ENCODE results near the gene PDGFRB.

Gene PDGFRB

DNA sequence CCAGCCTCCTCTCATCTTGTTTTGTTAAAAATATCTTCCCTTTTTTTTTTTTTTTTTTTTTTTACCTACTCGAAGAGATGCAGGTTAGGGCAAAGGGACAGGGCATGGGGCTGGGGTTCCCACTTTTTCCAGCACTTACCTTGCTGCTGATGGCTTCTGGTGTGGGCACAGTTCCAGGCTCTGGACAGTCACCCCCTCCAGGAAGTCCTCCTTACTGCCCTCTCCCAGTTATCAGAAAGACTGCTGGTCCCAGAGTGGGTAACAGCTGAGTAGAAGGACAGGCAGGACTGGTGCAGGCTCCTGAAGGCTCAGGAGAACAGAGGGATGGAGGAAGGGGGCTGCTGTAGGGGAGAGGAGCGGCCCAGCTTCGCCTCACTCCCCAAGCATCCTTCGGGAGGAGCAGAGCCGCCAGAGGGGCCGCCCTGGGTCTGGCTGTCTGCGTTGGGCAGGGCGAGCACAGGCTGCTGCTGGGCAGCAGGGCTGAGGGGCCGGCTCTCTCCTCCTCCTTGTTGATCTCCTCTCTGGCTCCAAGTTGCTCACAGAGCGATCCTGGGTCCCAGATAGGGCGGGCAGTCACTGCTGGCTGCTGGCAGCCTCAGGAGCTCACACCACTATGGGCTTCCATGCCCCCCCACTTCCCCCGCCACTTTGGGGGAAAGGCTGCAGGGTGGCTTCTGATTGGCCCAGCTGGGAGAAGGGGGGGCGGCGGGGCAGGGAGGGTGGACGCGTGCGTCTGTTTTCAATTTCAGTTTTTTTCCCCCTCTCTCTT, at the start of gene PDGFRB:
Gene PDGFRB (minus strand): TSS at position 588 of the 769 bp plus-strand sequence. CDS start 18,798 bp downstream, outside the sequence.
- Histone ChIP-seq H3K9me3 (ENCODE audit: insufficient read depth, low read length) (no peaks in the 10 kb centered on the region), H3K4me1 (ENCODE audit: low read length) (peaks cover 11% of the 10 kb centered on the region), H3K79me2 (ENCODE audit: low read length) (no peaks in the 10 kb centered on the region), H3K27ac (ENCODE audit: low read length) (no peak within 1 kb of the TSS), H3K4me2 (ENCODE audit: low read length) (peak within 1 kb of the TSS; percentile 97), H4K20me1 (ENCODE audit: insufficient read depth, low read length) (no peaks in the 10 kb centered on the region), H2AFZ (ENCODE audit: low read depth, low read length) (peak within 1 kb of the TSS; percentile 74; the same call in 1 of the 2 replicates), H3K27me3 (ENCODE audit: low read depth, low read length) (no peaks in the 10 kb centered on the region), H3K36me3 (replicated peaks; ENCODE audit: low read depth, low read length) (no peaks in the 10 kb centered on the region), H3K9ac (ENCODE audit: low read length) (peak within 1 kb of the TSS; percentile 61), H3K4me3 (ENCODE audit: low read length) (peak within 1 kb of the TSS; percentile 81)
- TF ChIP-seq EZH2phosphoT487 (IDR thresholded peaks at IDR 0.05; ENCODE audit: low read depth) = no peak
- TF ChIP-seq, protein P1, sequence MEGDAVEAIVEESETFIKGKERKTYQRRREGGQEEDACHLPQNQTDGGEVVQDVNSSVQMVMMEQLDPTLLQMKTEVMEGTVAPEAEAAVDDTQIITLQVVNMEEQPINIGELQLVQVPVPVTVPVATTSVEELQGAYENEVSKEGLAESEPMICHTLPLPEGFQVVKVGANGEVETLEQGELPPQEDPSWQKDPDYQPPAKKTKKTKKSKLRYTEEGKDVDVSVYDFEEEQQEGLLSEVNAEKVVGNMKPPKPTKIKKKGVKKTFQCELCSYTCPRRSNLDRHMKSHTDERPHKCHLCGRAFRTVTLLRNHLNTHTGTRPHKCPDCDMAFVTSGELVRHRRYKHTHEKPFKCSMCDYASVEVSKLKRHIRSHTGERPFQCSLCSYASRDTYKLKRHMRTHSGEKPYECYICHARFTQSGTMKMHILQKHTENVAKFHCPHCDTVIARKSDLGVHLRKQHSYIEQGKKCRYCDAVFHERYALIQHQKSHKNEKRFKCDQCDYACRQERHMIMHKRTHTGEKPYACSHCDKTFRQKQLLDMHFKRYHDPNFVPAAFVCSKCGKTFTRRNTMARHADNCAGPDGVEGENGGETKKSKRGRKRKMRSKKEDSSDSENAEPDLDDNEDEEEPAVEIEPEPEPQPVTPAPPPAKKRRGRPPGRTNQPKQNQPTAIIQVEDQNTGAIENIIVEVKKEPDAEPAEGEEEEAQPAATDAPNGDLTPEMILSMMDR (IDR thresholded peaks at IDR 0.05; ENCODE audit: low read depth, low read length) = no peak

DNA sequence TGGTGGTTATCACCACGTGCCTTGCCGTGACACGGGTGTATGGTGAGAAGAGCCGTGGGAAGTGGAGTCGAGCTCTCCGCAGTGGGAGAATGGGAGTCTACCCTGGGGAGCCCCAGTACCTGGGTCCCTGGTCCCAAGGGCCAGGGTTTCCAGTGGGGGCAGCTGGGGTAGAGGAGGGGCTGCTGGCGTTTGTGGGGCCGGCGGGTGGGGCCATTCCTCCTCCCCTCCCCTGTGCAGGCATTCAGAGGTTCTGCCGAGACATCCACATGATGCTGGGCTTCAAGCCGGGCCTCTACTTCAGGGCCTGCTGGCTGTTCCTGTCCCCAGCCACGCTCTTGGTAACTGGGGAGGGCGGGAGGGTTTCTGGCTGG, 48.9 kb upstream of the PDGFRB start:
- Histone ChIP-seq H3K4me2 (ENCODE audit: low read length) (no peak overlapping the region), H3K4me3 (ENCODE audit: low read length) (no peak overlapping the region), H4K20me1 (ENCODE audit: insufficient read depth, low read length) (no peaks in the 10 kb centered on the region), H3K9me3 (ENCODE audit: insufficient read depth, low read length) (no peaks in the 10 kb centered on the region), H3K9ac (ENCODE audit: low read length) (no peak overlapping the region), H3K27ac (ENCODE audit: low read length) (no peak overlapping the region), H3K27me3 (ENCODE audit: low read depth, low read length) (peaks cover 4% of the 10 kb centered on the region; the same call in 1 of the 2 replicates), H3K4me1 (ENCODE audit: low read length) (no peaks in the 10 kb centered on the region), H3K36me3 (replicated peaks; ENCODE audit: low read depth, low read length) (no peaks in the 10 kb centered on the region), H2AFZ (ENCODE audit: low read depth, low read length) (no peak overlapping the region), H3K79me2 (ENCODE audit: low read length) (no peaks in the 10 kb centered on the region)
- TF ChIP-seq, protein P1 (IDR thresholded peaks at IDR 0.05; ENCODE audit: low read depth, low read length) = no peak
- TF ChIP-seq EZH2phosphoT487 (IDR thresholded peaks at IDR 0.05; ENCODE audit: low read depth) = no peak

DNA sequence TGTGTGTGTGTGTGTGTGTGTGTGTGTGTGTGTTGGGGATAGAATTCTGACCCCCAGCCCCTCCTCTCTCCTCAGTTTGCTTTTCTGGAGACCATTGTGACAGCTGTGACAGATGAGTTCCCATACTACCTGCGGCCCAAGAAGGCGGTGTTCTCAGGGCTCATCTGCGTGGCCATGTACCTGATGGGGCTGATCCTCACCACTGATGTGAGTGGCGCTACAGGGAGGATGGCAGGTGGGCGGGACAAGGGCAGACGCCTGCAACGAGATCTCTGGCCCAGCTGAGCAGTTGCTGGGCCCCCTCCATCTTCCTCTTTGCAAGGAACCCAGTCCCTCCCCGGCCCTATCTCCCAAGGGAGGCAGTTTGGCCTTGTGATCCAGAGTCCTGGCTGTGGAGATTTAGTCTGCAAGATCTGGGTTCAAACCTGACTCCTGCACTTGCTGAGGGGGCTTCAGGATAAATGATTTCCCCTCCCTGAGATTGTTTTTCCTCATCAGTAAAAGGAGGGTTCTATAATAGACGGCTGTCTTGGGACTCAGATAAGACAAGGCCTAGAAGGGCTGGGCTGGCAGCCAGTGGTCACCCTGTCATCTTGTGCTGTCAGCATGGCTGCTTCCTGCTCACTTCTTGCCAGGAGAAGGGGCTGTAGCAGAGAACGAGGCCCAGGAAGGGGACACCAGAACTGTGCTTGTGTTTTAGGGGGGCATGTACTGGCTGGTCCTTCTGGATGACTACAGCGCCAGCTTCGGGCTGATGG, 48.4 kb upstream of the PDGFRB start:
- no peak overlapping the region for H3K4me3 ChIP-seq (ENCODE audit: low read length)
- H2AFZ ChIP-seq (ENCODE audit: low read depth, low read length) = no peak overlapping the region
- H3K9ac ChIP-seq (ENCODE audit: low read length) = no peak overlapping the region
- no peaks in the 10 kb centered on the region for H4K20me1 ChIP-seq (ENCODE audit: insufficient read depth, low read length)
- H3K4me1 ChIP-seq (ENCODE audit: low read length) = no peaks in the 10 kb centered on the region
- no peaks in the 10 kb centered on the region for H3K9me3 ChIP-seq (ENCODE audit: insufficient read depth, low read length)
- no peak overlapping the region for H3K4me2 ChIP-seq (ENCODE audit: low read length)
- TF ChIP-seq, protein P1 (IDR thresholded peaks at IDR 0.05; ENCODE audit: low read depth, low read length) = no peak
- no peak for TF ChIP-seq EZH2phosphoT487 (IDR thresholded peaks at IDR 0.05; ENCODE audit: low read depth)
- no peaks in the 10 kb centered on the region for H3K36me3 ChIP-seq (replicated peaks; ENCODE audit: low read depth, low read length)
- no peak overlapping the region for H3K27ac ChIP-seq (ENCODE audit: low read length)
- no peaks in the 10 kb centered on the region for H3K79me2 ChIP-seq (ENCODE audit: low read length)
- H3K27me3 ChIP-seq (ENCODE audit: low read depth, low read length) = peaks cover 5% of the 10 kb centered on the region; the same call in 1 of the 2 replicates

DNA sequence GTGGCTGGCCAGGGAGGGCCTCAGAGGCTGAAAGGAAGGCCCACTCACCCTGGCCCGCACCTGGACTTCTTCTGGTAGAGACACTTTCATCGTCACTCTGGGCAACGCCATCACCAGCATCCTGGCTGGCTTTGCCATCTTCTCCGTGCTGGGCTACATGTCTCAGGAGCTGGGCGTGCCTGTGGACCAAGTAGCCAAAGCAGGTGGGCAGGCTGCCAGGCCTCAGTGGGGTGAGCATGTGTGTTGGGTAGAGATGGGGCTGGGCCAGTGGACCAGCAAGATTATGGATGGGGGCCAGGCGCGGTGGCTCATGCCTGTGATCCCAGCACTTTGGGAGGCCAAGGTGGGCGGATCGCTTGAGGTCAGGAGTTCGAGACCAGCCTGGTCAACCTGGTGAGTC, 46.9 kb upstream of the PDGFRB start:
- no peak overlapping the region for H3K4me2 ChIP-seq (ENCODE audit: low read length)
- TF ChIP-seq, protein P1 (IDR thresholded peaks at IDR 0.05; ENCODE audit: low read depth, low read length) = no peak
- TF ChIP-seq EZH2phosphoT487 (IDR thresholded peaks at IDR 0.05; ENCODE audit: low read depth) = no peak

More for the DNA sequence above, 46.9 kb upstream of the PDGFRB start:
- peaks cover 5% of the 10 kb centered on the region; the same call in 1 of the 2 replicates for H3K27me3 ChIP-seq (ENCODE audit: low read depth, low read length)
- no peak overlapping the region for H3K27ac ChIP-seq (ENCODE audit: low read length)
- no peaks in the 10 kb centered on the region for H3K79me2 ChIP-seq (ENCODE audit: low read length)
- H3K9ac ChIP-seq (ENCODE audit: low read length) = no peak overlapping the region
- H4K20me1 ChIP-seq (ENCODE audit: insufficient read depth, low read length) = no peaks in the 10 kb centered on the region
- H3K4me1 ChIP-seq (ENCODE audit: low read length) = no peaks in the 10 kb centered on the region
- H3K4me3 ChIP-seq (ENCODE audit: low read length) = no peak overlapping the region
- H3K36me3 ChIP-seq (replicated peaks; ENCODE audit: low read depth, low read length) = no peaks in the 10 kb centered on the region
- H2AFZ ChIP-seq (ENCODE audit: low read depth, low read length) = no peak overlapping the region
- no peaks in the 10 kb centered on the region for H3K9me3 ChIP-seq (ENCODE audit: insufficient read depth, low read length)
